HT-29 (cell line): Measurements from ENCODE around the gene AHR. TPM values are rescaled to one million over a fixed set of nuclear protein-coding genes. Genes with fewer than 3 reads are reported as not detected.

Source experiments
- DNase-seq: peaks from one replicate; pipeline ENCODE4 v3.0.0-alpha.2; 2015; ENCODE audit warnings: low spot score
- total RNA-seq: library from RNA; depleted of rRNA; stranded (reverse); fragments of >200 nt; shearing (Covaris generic); gene quantifications from 2 replicates; pipeline ENCODE4 v1.2.3, GENCODE V29; 2014; rRNA removed

Gene AHR
- total RNA-seq, result 63.1 and 68.2 TPM in 2 replicates

GRCh38 chr7:17298102-17298839 lies at the start of gene AHR:
Gene AHR (plus strand): TSS chr7:17298652. CDS start chr7:17299265, 613 bp downstream.
- DNase-seq, result peak; percentile 86

GRCh38 chr7:17253885-17254284 lies 44.6 kb upstream of the AHR start:
- no peak for DNase-seq

- DNase-seq, result no peak
Observed at GRCh38 chr7:17255926-17256325, 42.5 kb upstream of the AHR start.

GRCh38 chr7:17256375-17256774 lies 42.1 kb upstream of the AHR start:
- no peak for DNase-seq

- no peak for DNase-seq
Observed at GRCh38 chr7:17266565-17266964, 31.9 kb upstream of the AHR start.

GRCh38 chr7:17269341-17270221 lies 28.9 kb upstream of the AHR start:
- DNase-seq, result no peak

- peak; percentile 50 for DNase-seq
Observed at GRCh38 chr7:17274551-17275245, 23.8 kb upstream of the AHR start.

GRCh38 chr7:17275749-17276671 lies 22.4 kb upstream of the AHR start:
- DNase-seq, result no peak

- no peak for DNase-seq
Observed at GRCh38 chr7:17279061-17279460, 19.4 kb upstream of the AHR start.

GRCh38 chr7:17289074-17289645 lies 9.3 kb upstream of the AHR start:
- peak; percentile 50 for DNase-seq

GRCh38 chr7:17292843-17293242 lies 5.6 kb upstream of the AHR start:
- peak; percentile 16 for DNase-seq

- no peak for DNase-seq
Observed at GRCh38 chr7:17293481-17293880, 5.0 kb upstream of the AHR start.

GRCh38 chr7:17297243-17297642 lies 1.2 kb upstream of the AHR start:
- DNase-seq, result peak; percentile 45

- peak; percentile 64 for DNase-seq
Observed at GRCh38 chr7:17298840-17299482, 509 bp downstream of the AHR start.

- peak; percentile 67 for DNase-seq
Observed at GRCh38 chr7:17299483-17299991, 1.1 kb downstream of the AHR start.

GRCh38 chr7:17300012-17300411 lies 1.6 kb downstream of the AHR start:
- peak; percentile 47 for DNase-seq

- DNase-seq, result peak; percentile 25
Observed at GRCh38 chr7:17300437-17300836, 2.0 kb downstream of the AHR start.

- DNase-seq, result peak; percentile 86
Observed at GRCh38 chr7:17301471-17302456, 3.3 kb downstream of the AHR start.
